GM12878 (cell line): Measurements from ENCODE around the gene NF1. TPM values are rescaled to one million over a fixed set of nuclear protein-coding genes. Genes with fewer than 3 reads are reported as not detected.

ENCODE experiments used
- ATAC-seq: fragments of 200-7000 bp; cut with Tn5 transposase; 3 replicates; pipeline ENCODE4 v1.9.1; 2020; ENCODE audit warnings: mild to moderate bottlenecking, moderate library complexity
- BruUV-seq: library from RNA; stranded (reverse); fragments of 400-500 nt; replicated peaks from 2 replicates; lab custom pipeline; 2021; lab: Mats Ljungman, UMichigan
- CTCF ChIA-PET: fragments of 300-600 bp; sonication (Branson Sonifier 250); formaldehyde crosslinking; extraction: SDS; loops from one replicate; lab custom pipeline; 2021; ENCODE audit warnings: inconsistent platforms; lab: Yijun Ruan, JAX
- POLR2A ChIA-PET: fragments of 350-600 bp; formaldehyde crosslinking; extraction: SDS; loops from one replicate; lab custom pipeline; 2021; ENCODE audit warnings: inconsistent platforms; lab: Charles Lee
- RAD21 ChIA-PET: fragments of 300-600 bp; sonication (Branson Sonifier 250); formaldehyde crosslinking; loops from one replicate; lab custom pipeline; 2023; ENCODE audit warnings: antibody characterized with exemption; ENCODE audit not compliant: unreplicated experiment; lab: Charles Lee
- SMC1A ChIA-PET: fragments of 300-600 bp; sonication (Branson Sonifier 250); formaldehyde crosslinking; loops from one replicate; lab custom pipeline; 2023; ENCODE audit not compliant: unreplicated experiment, uncharacterized antibody; lab: Charles Lee
- DNase-seq: peaks from one replicate; pipeline ENCODE4 v3.0.0-alpha.2; 2011; ENCODE audit warnings: low read depth, low spot score
- FAIRE-seq: peaks from 3 replicates; lab custom pipeline; 2011; peaks lifted over from hg19 to GRCh38; lab: Jason Lieb, UNC
- H2AFZ ChIP-seq: 2 replicates; pipeline ENCODE4 v1.6.0; 2011; ENCODE audit warnings: low read depth, low read length, control low read depth; ENCODE audit not compliant: control insufficient read depth
- H3K27ac ChIP-seq: 2 replicates; pipeline ENCODE4 v1.5.1; 2011; ENCODE audit warnings: control low read depth; ENCODE audit not compliant: control insufficient read depth, insufficient read depth
- H3K27me3 ChIP-seq, 2 experiments: replicated peaks in 1 of 2; 2 replicates each; pipeline versions ENCODE4 v1.6.0 to v1.6.1; 2011; ENCODE audit warnings: low read length in 1 of 2; ENCODE audit not compliant: control insufficient read depth in 2 of 2, insufficient read depth in 2 of 2
- H3K36me3 ChIP-seq, 2 experiments: 2 replicates each; pipeline ENCODE4 v1.5.1; 2011; ENCODE audit warnings: low read length in 1 of 2; ENCODE audit not compliant: control insufficient read depth in 2 of 2, insufficient read depth in 2 of 2
- H3K4me1 ChIP-seq: 2 replicates; pipeline ENCODE4 v1.6.1; 2011; ENCODE audit warnings: mild to moderate bottlenecking, low read length, moderate library complexity, mixed read lengths; ENCODE audit not compliant: control insufficient read depth, insufficient read depth
- H3K4me2 ChIP-seq: 2 replicates; pipeline ENCODE4 v1.6.0; 2011; ENCODE audit warnings: control low read depth; ENCODE audit not compliant: control insufficient read depth, insufficient read depth
- H3K4me3 ChIP-seq: fragments of 200-600 bp; sonication (generic); 2 replicates; pipeline ENCODE4 v1.5.1; 2016
- H3K79me2 ChIP-seq: 2 replicates; pipeline ENCODE4 v1.6.0; 2011; ENCODE audit warnings: low read length; ENCODE audit not compliant: control insufficient read depth, insufficient read depth
- H3K9ac ChIP-seq: 2 replicates; pipeline ENCODE4 v1.8.0; 2011; ENCODE audit warnings: low read length, control low read depth, mixed read lengths; ENCODE audit not compliant: control insufficient read depth, insufficient read depth
- H3K9me3 ChIP-seq: replicated peaks from 3 replicates; pipeline ENCODE4 v1.5.1; 2011; ENCODE audit warnings: mild to moderate bottlenecking, low read length; ENCODE audit not compliant: control insufficient read depth, insufficient read depth
- H4K20me1 ChIP-seq: 2 replicates; pipeline ENCODE4 v1.6.0; 2011; ENCODE audit not compliant: control insufficient read depth, insufficient read depth
- ASH2L ChIP-seq: fragments of 300-600, 200-600 bp; sonication (generic); IDR thresholded peaks from 2 replicates; pipeline ENCODE4 v1.6.1; 2017; ENCODE audit warnings: low read depth, mild to moderate bottlenecking, borderline replicate concordance
- BRCA1 ChIP-seq: IDR thresholded peaks from 2 replicates; pipeline ENCODE4 v1.6.1; 2011; ENCODE audit warnings: low read depth, low read length, improper control_type of control experiment
- DPF2 ChIP-seq: fragments of 450-650 bp; IDR thresholded peaks from 2 replicates; pipeline ENCODE4 v1.6.1; 2017; ENCODE audit warnings: mild to moderate bottlenecking
- FOXM1 ChIP-seq: IDR thresholded peaks from 2 replicates; pipeline ENCODE4 v1.6.1; 2012; ENCODE audit warnings: low read depth, mild to moderate bottlenecking, inconsistent platforms, low read length, moderate library complexity
- GABPA ChIP-seq: IDR thresholded peaks from 2 replicates; pipeline ENCODE4 v1.6.1; 2014; ENCODE audit warnings: antibody characterized with exemption, low read depth, mild to moderate bottlenecking, inconsistent platforms
- MEF2B ChIP-seq: fragments of 450-650 bp; IDR thresholded peaks from 2 replicates; pipeline ENCODE4 v1.6.1; 2018; ENCODE audit warnings: mild to moderate bottlenecking, moderate library complexity; ENCODE audit not compliant: partially characterized antibody, poor library complexity, severe bottlenecking
- PAX5 ChIP-seq: IDR thresholded peaks from 2 replicates; pipeline ENCODE4 v1.6.1; 2011; ENCODE audit warnings: low read depth, low read length, borderline replicate concordance
- SMAD1 ChIP-seq: fragments of 450-650 bp; IDR thresholded peaks from 2 replicates; pipeline ENCODE4 v1.6.1; 2018; ENCODE audit warnings: mild to moderate bottlenecking, low read depth; ENCODE audit not compliant: partially characterized antibody
- SPI1 ChIP-seq: IDR thresholded peaks from 2 replicates; pipeline ENCODE4 v1.6.1; 2011; ENCODE audit warnings: low read depth, mild to moderate bottlenecking, low read length, moderate library complexity, borderline replicate concordance; ENCODE audit not compliant: insufficient read depth
- STAT3 ChIP-seq: IDR thresholded peaks from 2 replicates; pipeline ENCODE4 v1.6.1; 2011; ENCODE audit warnings: low read depth, low read length, improper control_type of control experiment
- TAF1 ChIP-seq: IDR thresholded peaks from 2 replicates; pipeline ENCODE4 v1.6.1; 2011; ENCODE audit warnings: mild to moderate bottlenecking, low read depth, low read length, borderline replicate concordance
- WRNIP1 ChIP-seq: IDR thresholded peaks from 2 replicates; pipeline ENCODE4 v1.6.1; 2011; ENCODE audit warnings: low read depth, low read length, improper control_type of control experiment, borderline replicate concordance
- ZSCAN29 ChIP-seq: fragments of 450-650 bp; IDR thresholded peaks from 2 replicates; pipeline ENCODE4 v1.6.1; 2017; ENCODE audit warnings: mild to moderate bottlenecking, moderate library complexity
- WGBS: methylation state at CpG from one replicate; pipeline ENCODE4 v1.1.6; 2016; ENCODE audit warnings: low lambda C conversion rate; ENCODE audit not compliant: insufficient replicate concordance, insufficient coverage; ENCODE audit errors: missing lambda C conversion rate; 5-methylcytosine and 5-hydroxymethylcytosine counted together
- in situ Hi-C: fragments of 300-500 bp; cut with MboI; formaldehyde crosslinking; loops from 9 replicates; pipeline ENCODE4 v1.14.3; 2018; ENCODE audit warnings: mixed read lengths
- intact Hi-C: fragments of 100-400 bp; cut with micrococcal nuclease; formaldehyde crosslinking; loops from one replicate; pipeline ENCODE4 v1.14.2; 2022; ENCODE audit not compliant: unreplicated experiment
- polyA plus RNA-seq, 11 experiments: library from polyadenylated mRNA; depleted of rRNA in 4 of 11; unstranded in 6 of 11; stranded (reverse) in 5 of 11; fragments of >200 nt; fragmentation: Nextera tagmentation in 4 of 11; fragmentation: Illumina TruSeq in 1 of 11; extraction: Ambion mirVana in 4 of 11; extraction: Trizol in 1 of 11; gene quantifications; 1 replicate in 1 of 11; 2 replicates in 10 of 11; pipeline versions ENCODE4 v1.2.1 to v1.2.3, GENCODE V29; 2011 to 2016; ENCODE audit warnings: inconsistent platforms in 2 of 11, missing spikeins in 2 of 11, low read depth in 1 of 11
- total RNA-seq, 4 experiments: library from RNA; depleted of rRNA in 3 of 4; stranded (reverse); fragments of >200 nt in 3 of 4; fragmentation: Illumina TruSeq in 1 of 4; extraction: Trizol in 1 of 4; gene quantifications; 2 replicates each; pipeline versions ENCODE4 v1.2.1 to v1.2.3, GENCODE V29; 2013 to 2021
- TF ChIP-seq, protein P1 (sequence below): fragments of 450-650 bp; IDR thresholded peaks from 2 replicates; pipeline ENCODE4 v1.6.1; 2017; ENCODE audit warnings: mild to moderate bottlenecking, moderate library complexity
- TF ChIP-seq, protein P2 (sequence below): fragments of 450-650 bp; IDR thresholded peaks from 2 replicates; pipeline ENCODE4 v1.6.1; 2017; ENCODE audit warnings: mild to moderate bottlenecking, low read depth, inconsistent platforms; ENCODE audit not compliant: poor library complexity, severe bottlenecking
- TF ChIP-seq, protein P3 (sequence below), 3 experiments: IDR thresholded peaks in 2 of 3; conservative IDR thresholded peaks in 1 of 3; 2 replicates each; pipeline ENCODE4 v1.5.1; 2011; ENCODE audit warnings: low read depth in 3 of 3, low read length in 3 of 3, mild to moderate bottlenecking in 3 of 3, control low read depth in 2 of 3, moderate library complexity in 2 of 3, inconsistent platforms in 1 of 3, mixed read lengths in 1 of 3; ENCODE audit not compliant: control insufficient read depth in 2 of 3, insufficient read depth in 1 of 3; ENCODE audit errors: extremely low read depth in 1 of 3
- TF ChIP-seq, protein P4 (sequence below): IDR thresholded peaks from 2 replicates; pipeline ENCODE4 v1.6.1; 2012; ENCODE audit warnings: low read depth, low read length, improper control_type of control experiment

The NF1 gene
- total and polyA plus RNA-seq, 10 of the 15 experiments (the other 5 are each of a cell fraction or from before 2014, with no cell fraction given): 2.5 to 31.8 (median 16.6) TPM

DNA sequence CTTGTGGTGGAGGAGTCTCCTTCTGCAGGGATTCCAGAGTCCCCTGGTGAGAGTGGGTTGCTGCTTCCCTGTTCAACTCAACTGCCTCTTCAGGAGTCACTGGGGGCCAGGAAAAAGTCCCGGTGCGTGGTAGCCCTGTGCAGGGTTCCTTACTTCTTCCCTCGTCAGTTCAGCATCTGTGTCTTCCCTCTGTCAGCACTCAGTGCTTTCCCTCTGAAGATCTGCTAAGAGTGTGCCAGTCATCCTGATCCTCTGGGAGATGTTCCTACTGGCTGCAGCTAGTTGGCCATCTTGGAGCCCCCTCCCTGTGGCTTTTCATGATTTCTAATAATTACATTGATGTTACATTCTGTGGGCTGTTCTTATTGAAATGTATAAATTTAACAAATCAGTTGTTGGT, 36.5 kb downstream of the NF1 start:
- SMC1A ChIA-PET: no interaction called here
- peaks cover 0 to 3% of the 10 kb centered on the region in 2 experiments; a peak in 2 of 4 replicates for H3K36me3 ChIP-seq
- DNase-seq (no peak), ATAC-seq (no peak), FAIRE-seq (no peak)
- no peaks in the 10 kb centered on the region for H3K27me3 ChIP-seq
- RAD21 ChIA-PET: no interaction called here
- WGBS: 100% methylated on average over 3 of the region's 3 CpGs
- POLR2A ChIA-PET: no interaction called here
- no peak overlapping the region for H3K4me3 ChIP-seq
- peaks cover 1% of the 10 kb centered on the region; the same call in 1 of the 2 replicates for H3K4me1 ChIP-seq
- intact Hi-C loops: no loop called here
- no peak overlapping the region for H2AFZ ChIP-seq
- H4K20me1 ChIP-seq: no peaks in the 10 kb centered on the region
- peaks cover 10% of the 10 kb centered on the region for H3K79me2 ChIP-seq
- no TSS peak for BruUV-seq
- no peak overlapping the region for H3K27ac ChIP-seq
- in situ Hi-C loops: no loop called here
- H3K9me3 ChIP-seq: no peaks in the 10 kb centered on the region
- CTCF ChIA-PET: interaction anchor here (2.2 kb wide), 1 partner anchor 8 kb away, joined by 5 read pairs; no protein-coding TSS in a partner anchor
- H3K4me2 ChIP-seq: no peak overlapping the region
- no peak overlapping the region for H3K9ac ChIP-seq
- TF ChIP-seq, protein P1, sequence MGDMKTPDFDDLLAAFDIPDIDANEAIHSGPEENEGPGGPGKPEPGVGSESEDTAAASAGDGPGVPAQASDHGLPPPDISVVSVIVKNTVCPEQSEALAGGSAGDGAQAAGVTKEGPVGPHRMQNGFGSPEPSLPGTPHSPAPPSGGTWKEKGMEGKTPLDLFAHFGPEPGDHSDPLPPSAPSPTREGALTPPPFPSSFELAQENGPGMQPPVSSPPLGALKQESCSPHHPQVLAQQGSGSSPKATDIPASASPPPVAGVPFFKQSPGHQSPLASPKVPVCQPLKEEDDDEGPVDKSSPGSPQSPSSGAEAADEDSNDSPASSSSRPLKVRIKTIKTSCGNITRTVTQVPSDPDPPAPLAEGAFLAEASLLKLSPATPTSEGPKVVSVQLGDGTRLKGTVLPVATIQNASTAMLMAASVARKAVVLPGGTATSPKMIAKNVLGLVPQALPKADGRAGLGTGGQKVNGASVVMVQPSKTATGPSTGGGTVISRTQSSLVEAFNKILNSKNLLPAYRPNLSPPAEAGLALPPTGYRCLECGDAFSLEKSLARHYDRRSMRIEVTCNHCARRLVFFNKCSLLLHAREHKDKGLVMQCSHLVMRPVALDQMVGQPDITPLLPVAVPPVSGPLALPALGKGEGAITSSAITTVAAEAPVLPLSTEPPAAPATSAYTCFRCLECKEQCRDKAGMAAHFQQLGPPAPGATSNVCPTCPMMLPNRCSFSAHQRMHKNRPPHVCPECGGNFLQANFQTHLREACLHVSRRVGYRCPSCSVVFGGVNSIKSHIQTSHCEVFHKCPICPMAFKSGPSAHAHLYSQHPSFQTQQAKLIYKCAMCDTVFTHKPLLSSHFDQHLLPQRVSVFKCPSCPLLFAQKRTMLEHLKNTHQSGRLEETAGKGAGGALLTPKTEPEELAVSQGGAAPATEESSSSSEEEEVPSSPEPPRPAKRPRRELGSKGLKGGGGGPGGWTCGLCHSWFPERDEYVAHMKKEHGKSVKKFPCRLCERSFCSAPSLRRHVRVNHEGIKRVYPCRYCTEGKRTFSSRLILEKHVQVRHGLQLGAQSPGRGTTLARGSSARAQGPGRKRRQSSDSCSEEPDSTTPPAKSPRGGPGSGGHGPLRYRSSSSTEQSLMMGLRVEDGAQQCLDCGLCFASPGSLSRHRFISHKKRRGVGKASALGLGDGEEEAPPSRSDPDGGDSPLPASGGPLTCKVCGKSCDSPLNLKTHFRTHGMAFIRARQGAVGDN: no peak
- TF ChIP-seq FOXM1: no peak
- TF ChIP-seq GABPA: no peak
- no peak for TF ChIP-seq BRCA1
- TF ChIP-seq SPI1: no peak
- no peak for TF ChIP-seq ZSCAN29
- TF ChIP-seq STAT3: no peak
- TF ChIP-seq, protein P2, sequence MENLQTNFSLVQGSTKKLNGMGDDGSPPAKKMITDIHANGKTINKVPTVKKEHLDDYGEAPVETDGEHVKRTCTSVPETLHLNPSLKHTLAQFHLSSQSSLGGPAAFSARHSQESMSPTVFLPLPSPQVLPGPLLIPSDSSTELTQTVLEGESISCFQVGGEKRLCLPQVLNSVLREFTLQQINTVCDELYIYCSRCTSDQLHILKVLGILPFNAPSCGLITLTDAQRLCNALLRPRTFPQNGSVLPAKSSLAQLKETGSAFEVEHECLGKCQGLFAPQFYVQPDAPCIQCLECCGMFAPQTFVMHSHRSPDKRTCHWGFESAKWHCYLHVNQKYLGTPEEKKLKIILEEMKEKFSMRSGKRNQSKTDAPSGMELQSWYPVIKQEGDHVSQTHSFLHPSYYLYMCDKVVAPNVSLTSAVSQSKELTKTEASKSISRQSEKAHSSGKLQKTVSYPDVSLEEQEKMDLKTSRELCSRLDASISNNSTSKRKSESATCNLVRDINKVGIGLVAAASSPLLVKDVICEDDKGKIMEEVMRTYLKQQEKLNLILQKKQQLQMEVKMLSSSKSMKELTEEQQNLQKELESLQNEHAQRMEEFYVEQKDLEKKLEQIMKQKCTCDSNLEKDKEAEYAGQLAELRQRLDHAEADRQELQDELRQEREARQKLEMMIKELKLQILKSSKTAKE: no peak
- no peak for TF ChIP-seq TAF1
- no peak for TF ChIP-seq WRNIP1
- TF ChIP-seq SMAD1: no peak
- no peak for TF ChIP-seq MEF2B
- no peak for TF ChIP-seq DPF2
- TF ChIP-seq ASH2L: no peak
- TF ChIP-seq, protein P3, sequence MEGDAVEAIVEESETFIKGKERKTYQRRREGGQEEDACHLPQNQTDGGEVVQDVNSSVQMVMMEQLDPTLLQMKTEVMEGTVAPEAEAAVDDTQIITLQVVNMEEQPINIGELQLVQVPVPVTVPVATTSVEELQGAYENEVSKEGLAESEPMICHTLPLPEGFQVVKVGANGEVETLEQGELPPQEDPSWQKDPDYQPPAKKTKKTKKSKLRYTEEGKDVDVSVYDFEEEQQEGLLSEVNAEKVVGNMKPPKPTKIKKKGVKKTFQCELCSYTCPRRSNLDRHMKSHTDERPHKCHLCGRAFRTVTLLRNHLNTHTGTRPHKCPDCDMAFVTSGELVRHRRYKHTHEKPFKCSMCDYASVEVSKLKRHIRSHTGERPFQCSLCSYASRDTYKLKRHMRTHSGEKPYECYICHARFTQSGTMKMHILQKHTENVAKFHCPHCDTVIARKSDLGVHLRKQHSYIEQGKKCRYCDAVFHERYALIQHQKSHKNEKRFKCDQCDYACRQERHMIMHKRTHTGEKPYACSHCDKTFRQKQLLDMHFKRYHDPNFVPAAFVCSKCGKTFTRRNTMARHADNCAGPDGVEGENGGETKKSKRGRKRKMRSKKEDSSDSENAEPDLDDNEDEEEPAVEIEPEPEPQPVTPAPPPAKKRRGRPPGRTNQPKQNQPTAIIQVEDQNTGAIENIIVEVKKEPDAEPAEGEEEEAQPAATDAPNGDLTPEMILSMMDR (IDR thresholded peaks at IDR 0.05 in 2 of 3, conservative IDR thresholded peaks at IDR 0.05 in 1 of 3; ENCODE audit: control insufficient read depth in 2 of 3, extremely low read depth in 1 of 3, insufficient read depth in 1 of 3, low read depth in 3 of 3, low read length in 3 of 3): no peak
- TF ChIP-seq PAX5: no peak
- TF ChIP-seq, protein P4, sequence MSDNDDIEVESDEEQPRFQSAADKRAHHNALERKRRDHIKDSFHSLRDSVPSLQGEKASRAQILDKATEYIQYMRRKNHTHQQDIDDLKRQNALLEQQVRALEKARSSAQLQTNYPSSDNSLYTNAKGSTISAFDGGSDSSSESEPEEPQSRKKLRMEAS: no peak
